Keratinocyte (primary cell): ENCODE data around the gene GPR158.

Source experiments
- EZH2 ChIP-seq: IDR thresholded peaks from one replicate; pipeline ENCODE4 v1.6.1; 2012; ENCODE audit warnings: inconsistent platforms, mild to moderate bottlenecking, low read length, moderate library complexity
- TF ChIP-seq, protein P1 (sequence below), 3 experiments: IDR thresholded peaks in 1 of 3; conservative IDR thresholded peaks in 1 of 3; optimal IDR thresholded peaks in 1 of 3; 2 replicates in 2 of 3; 3 replicates in 1 of 3; pipeline versions ENCODE3 to v1.5.1; 2011; ENCODE audit warnings: low read length in 3 of 3, mild to moderate bottlenecking in 3 of 3, moderate library complexity in 2 of 3, control low read depth in 1 of 3, inconsistent platforms in 1 of 3; ENCODE audit not compliant: insufficient read depth in 2 of 3; ENCODE audit errors: extremely low read depth in 1 of 3

GRCh38 chr10:25436431-25436830 lies 261.6 kb downstream of the GPR158 start:
- TF ChIP-seq EZH2 = no peak
- TF ChIP-seq, protein P1, sequence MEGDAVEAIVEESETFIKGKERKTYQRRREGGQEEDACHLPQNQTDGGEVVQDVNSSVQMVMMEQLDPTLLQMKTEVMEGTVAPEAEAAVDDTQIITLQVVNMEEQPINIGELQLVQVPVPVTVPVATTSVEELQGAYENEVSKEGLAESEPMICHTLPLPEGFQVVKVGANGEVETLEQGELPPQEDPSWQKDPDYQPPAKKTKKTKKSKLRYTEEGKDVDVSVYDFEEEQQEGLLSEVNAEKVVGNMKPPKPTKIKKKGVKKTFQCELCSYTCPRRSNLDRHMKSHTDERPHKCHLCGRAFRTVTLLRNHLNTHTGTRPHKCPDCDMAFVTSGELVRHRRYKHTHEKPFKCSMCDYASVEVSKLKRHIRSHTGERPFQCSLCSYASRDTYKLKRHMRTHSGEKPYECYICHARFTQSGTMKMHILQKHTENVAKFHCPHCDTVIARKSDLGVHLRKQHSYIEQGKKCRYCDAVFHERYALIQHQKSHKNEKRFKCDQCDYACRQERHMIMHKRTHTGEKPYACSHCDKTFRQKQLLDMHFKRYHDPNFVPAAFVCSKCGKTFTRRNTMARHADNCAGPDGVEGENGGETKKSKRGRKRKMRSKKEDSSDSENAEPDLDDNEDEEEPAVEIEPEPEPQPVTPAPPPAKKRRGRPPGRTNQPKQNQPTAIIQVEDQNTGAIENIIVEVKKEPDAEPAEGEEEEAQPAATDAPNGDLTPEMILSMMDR (optimal IDR thresholded peaks at IDR 0.05 in 1 of 3, IDR thresholded peaks at IDR 0.05 in 1 of 3, conservative IDR thresholded peaks at IDR 0.05 in 1 of 3; ENCODE audit: extremely low read depth in 1 of 3, insufficient read depth in 2 of 3, low read length in 3 of 3) = no peak
